H1 (cell line): ENCODE data around the gene THYN1. TPM values are rescaled to one million over a fixed set of nuclear protein-coding genes. Genes with fewer than 3 reads are reported as not detected.

ENCODE experiments used
- CEBPB ChIP-seq: IDR thresholded peaks from 2 replicates; pipeline ENCODE4 v1.6.1; 2012; ENCODE audit warnings: low read depth, low read length
- CHD1 ChIP-seq: IDR thresholded peaks from 2 replicates; pipeline ENCODE4 v1.6.1; 2012; ENCODE audit warnings: low read depth, low read length, improper control_type of control experiment
- EZH2 ChIP-seq: fragments of 200-600 bp; sonication (generic); IDR thresholded peaks from 2 replicates; pipeline ENCODE4 v1.7.1; 2012; ENCODE audit warnings: low read depth, mild to moderate bottlenecking, moderate library complexity, low read length, inconsistent platforms; ENCODE audit not compliant: severe bottlenecking
- TAF1 ChIP-seq: IDR thresholded peaks from 2 replicates; pipeline ENCODE4 v1.6.1; 2011; ENCODE audit warnings: mild to moderate bottlenecking, low read depth, low read length
- polyA plus RNA-seq, 7 experiments: library from polyadenylated mRNA; depleted of rRNA in 3 of 7; stranded (reverse) in 5 of 7; unstranded in 2 of 7; fragments of >200 nt in 5 of 7; fragments of 200-250 nt in 2 of 7; gene quantifications; 1 replicate in 5 of 7; 2 replicates in 1 of 7; 4 replicates in 1 of 7; pipeline versions ENCODE4 v1.2.1 to v1.2.3, GENCODE V29; 2011 to 2013; ENCODE audit warnings: missing spikeins in 2 of 7, mixed read lengths in 2 of 7
- total RNA-seq: library from RNA; stranded (reverse); fragmentation: NEBNext Ultra II Directional; extraction: Animal tissue kit (Norgen Biotek cat#: 25700); gene quantifications from 2 replicates; pipeline ENCODE4 v1.2.1, GENCODE V29; 2021

THYN1 gene
- total and polyA plus RNA-seq, 2 of the 8 experiments (the other 6 are each of a cell fraction or from before 2014, with no cell fraction given): 77.3 to 95.1 TPM

DNA sequence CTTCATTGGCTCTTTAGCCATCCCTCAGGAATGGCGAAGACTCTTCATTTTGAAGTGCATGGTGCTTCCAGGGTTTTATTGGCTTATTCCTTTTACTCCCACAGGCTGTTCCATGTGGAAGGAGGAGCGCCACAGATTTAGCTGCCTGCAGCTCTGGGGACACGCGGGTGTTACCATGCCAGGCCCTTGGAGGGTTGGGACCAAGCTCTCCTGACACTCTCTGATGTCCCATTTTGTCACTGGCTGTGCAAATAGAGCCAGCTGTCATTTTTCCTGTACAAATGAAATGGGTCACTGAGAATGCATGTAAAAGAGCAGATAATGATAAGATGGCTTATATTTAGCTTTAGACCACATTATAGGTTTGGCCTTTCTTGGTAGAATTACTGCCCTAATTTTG, 9.2 kb downstream of the THYN1 start (continued):
- TF ChIP-seq CHD1: no peak
- TF ChIP-seq TAF1: no peak
- TF ChIP-seq CEBPB: no peak
- no peak for TF ChIP-seq EZH2
- TF ChIP-seq, all 59 proteins: peak for 0
